BJ (cell line): ENCODE measurements around the gene KCTD20. TPM values are rescaled to one million over a fixed set of nuclear protein-coding genes. Genes with fewer than 3 reads are reported as not detected.
A peak's percentile ranks its signal among the peaks of the same experiment; 100 is the strongest.

Experiments used
- CTCF ChIA-PET: fragments of 350-600 bp; formaldehyde crosslinking; extraction: SDS; loops from one replicate; lab custom pipeline; 2021; ENCODE audit warnings: antibody characterized with exemption, inconsistent platforms; lab: Yijun Ruan, JAX
- POLR2A ChIA-PET: fragments of 300-600 bp; sonication (Branson Sonifier 250); formaldehyde crosslinking; extraction: SDS; loops from one replicate; lab custom pipeline; 2021; ENCODE audit warnings: antibody characterized with exemption; lab: Charles Lee
- DNase-seq: peaks from one replicate; pipeline ENCODE4 v3.0.0-alpha.2; 2011; ENCODE audit warnings: low read depth
- H3K27me3 ChIP-seq: 2 replicates; pipeline ENCODE4 v1.6.0; 2011; ENCODE audit warnings: low read length; ENCODE audit not compliant: control insufficient read depth, insufficient read depth
- H3K36me3 ChIP-seq: 2 replicates; pipeline ENCODE4 v1.5.1; 2011; ENCODE audit warnings: low read length; ENCODE audit not compliant: control insufficient read depth, insufficient read depth
- H3K4me3 ChIP-seq: 2 replicates; pipeline ENCODE4 v1.5.1; 2011; ENCODE audit warnings: low read depth, mild to moderate bottlenecking, control low read depth, low read length
- CTCF ChIP-seq: IDR thresholded peaks from 2 replicates; pipeline ENCODE4 v1.5.1; 2011; ENCODE audit warnings: low read depth, mild to moderate bottlenecking, control low read depth, inconsistent platforms, low read length, moderate library complexity; ENCODE audit not compliant: insufficient read depth
- polyA plus RNA-seq: library from polyadenylated mRNA; depleted of rRNA; stranded (reverse); fragments of >200 nt; gene quantifications from 2 replicates; pipeline ENCODE4 v1.2.3, GENCODE V29; 2011; rRNA removed
- small RNA-seq: library from RNA; depleted of rRNA; stranded (forward); fragments of <200 nt; gene quantifications from one replicate; pipeline ENCODE3, GENCODE V24; 2012; ENCODE audit warnings: low replicate concordance, low read depth; ENCODE audit not compliant: insufficient read length

KCTD20 gene
- polyA plus RNA-seq, 1 experiment = 123 TPM

DNA sequence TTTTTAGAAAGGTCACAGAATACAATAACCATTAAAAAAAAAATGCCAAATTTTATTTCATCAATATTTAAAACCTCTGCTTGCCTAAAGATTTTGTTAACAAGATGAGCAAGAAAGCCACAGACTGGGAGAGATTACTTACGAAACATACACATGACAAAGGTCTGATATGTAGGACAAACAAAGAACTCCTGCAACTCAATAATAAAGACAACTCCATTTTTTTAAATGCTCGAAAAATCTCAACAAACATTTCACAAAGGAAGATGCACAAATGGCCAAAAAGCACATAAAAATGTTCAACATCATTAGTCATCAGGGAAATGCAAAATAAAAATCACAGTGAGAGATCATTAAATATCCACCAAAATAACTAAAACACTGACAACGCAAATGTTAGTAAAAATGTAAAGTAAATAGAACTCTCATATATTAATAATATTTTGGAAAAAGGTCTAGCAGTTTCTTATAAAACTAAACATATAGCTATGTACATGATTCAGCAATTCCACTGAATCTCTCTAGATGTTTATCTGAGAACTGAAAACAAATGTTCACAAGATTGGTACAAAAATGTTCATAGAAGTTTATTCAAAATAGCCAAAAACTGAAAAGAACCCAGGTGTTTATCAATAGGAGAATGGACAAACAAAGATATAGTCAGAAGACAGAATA lies 94.2 kb downstream of the KCTD20 start:
- no peak overlapping the region for H3K4me3 ChIP-seq
- DNase-seq = no peak
- ChIA-PET CTCF (interaction anchor here (1.4 kb wide), 1 partner anchor 11 kb away, joined by 3 read pairs; no protein-coding TSS in a partner anchor), POLR2A (no interaction called here)
- H3K27me3 ChIP-seq = no peaks in the 10 kb centered on the region
- no peak for TF ChIP-seq CTCF
- H3K36me3 ChIP-seq = peaks cover 5% of the 10 kb centered on the region; the same call in 1 of the 2 replicates

- POLR2A ChIA-PET = no interaction called here
- CTCF ChIA-PET = no interaction called here
- H3K36me3 ChIP-seq = peaks cover 5% of the 10 kb centered on the region; the same call in 1 of the 2 replicates
Measured at GRCh38 chr6:36539814-36540568, 97.2 kb downstream of the KCTD20 start.

More at GRCh38 chr6:36539814-36540568, 97.2 kb downstream of the KCTD20 start:
- DNase-seq = no peak
- no peak overlapping the region for H3K4me3 ChIP-seq
- no peaks in the 10 kb centered on the region for H3K27me3 ChIP-seq
- peak; percentile 20; the same call in 1 of the 2 replicates for TF ChIP-seq CTCF

Small RNA genes within 50 kb of the gene (small RNA-seq; reads per million reads assigned to genes)
- gene RN7SL502P = not detected

Other genes with a start within 250 kb of the KCTD20 start
- gene BRPF3, start 246.3 kb upstream of the KCTD20 start, polyA plus RNA-seq = 9.2 and 13.2 TPM in 2 replicates
- not detected in 2 replicates for gene PNPLA1, start 172.9 kb upstream of the KCTD20 start, polyA plus RNA-seq
- gene BNIP5, start 106.1 kb upstream of the KCTD20 start, polyA plus RNA-seq = not detected in 2 replicates
- 1.4 and 1.8 TPM in 2 replicates for gene ETV7, start 55.3 kb upstream of the KCTD20 start, polyA plus RNA-seq
- gene PXT1, start 146 bp upstream of the KCTD20 start, polyA plus RNA-seq = 0.04 TPM in 1 of 2 replicates, not detected in the other
- 22.1 and 37.3 TPM in 2 replicates for gene STK38, start 104.5 kb downstream of the KCTD20 start, polyA plus RNA-seq
- 177 and 292 TPM in 2 replicates for gene SRSF3, start 151.4 kb downstream of the KCTD20 start, polyA plus RNA-seq
- gene CDKN1A, start 235.7 kb downstream of the KCTD20 start, polyA plus RNA-seq = 698 and 820 TPM in 2 replicates